ENCODE results near the gene WDR88.
"Not testable (repeated sequence)": the region's sequence is repeated elsewhere in the genome, so short reads cannot be mapped to it uniquely, and the experiment has no call there.

The WDR88 gene

DNA sequence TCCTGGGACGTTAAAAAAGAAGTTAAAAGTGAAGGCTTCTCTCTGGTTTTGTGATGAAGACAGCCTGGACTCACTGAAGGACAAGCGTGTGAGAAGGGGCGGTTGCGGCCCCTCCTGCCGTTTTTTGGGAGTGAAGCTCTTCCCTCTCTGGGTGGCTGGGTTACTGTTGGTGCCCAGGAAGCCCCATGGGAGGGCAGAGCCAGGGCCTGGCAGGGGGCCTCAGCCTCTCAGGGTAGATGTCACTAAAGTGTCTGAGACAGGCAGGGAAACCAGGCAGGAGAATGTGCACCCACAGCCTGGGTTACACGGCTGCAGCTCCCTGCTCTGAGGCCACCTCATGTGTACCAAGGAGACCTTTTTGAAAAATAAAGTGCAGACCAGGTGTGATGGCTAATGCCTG is 1.5 kb upstream of the WDR88 start:
- no peak for DNase-seq

GRCh38 chr19:33132425-33132824 is 511 bp downstream of the WDR88 start:
- no peak for DNase-seq

DNA sequence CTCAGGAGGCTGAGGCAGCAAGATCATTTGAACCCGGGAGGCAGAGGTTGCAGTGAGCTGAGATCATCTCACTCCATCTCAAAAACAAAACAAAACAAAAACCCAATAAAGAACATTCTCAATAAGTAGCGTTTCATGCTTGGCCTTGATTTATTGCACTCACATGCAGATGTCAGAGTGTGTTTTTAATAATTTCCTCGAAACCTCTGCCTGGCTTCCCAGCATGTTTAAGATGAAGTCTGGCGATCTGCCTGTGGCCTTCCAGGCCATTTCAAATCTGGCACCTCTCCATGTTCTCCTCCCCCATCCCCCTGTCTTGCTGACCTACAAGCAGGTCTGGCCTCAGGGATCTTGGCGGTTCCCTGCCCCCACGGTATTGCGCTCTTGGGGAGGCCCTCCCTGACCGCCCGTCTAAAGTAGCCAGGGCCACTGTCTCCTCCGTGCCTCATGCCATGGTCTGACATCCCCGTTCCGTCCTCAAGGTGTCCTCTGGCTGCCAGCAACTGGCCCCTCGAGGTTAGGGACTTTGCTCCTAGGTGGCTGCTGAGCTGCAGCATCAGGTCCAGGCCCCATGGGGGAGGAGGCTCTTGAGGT is 1.6 kb downstream of the WDR88 start:
- DNase-seq: no peak

DNA sequence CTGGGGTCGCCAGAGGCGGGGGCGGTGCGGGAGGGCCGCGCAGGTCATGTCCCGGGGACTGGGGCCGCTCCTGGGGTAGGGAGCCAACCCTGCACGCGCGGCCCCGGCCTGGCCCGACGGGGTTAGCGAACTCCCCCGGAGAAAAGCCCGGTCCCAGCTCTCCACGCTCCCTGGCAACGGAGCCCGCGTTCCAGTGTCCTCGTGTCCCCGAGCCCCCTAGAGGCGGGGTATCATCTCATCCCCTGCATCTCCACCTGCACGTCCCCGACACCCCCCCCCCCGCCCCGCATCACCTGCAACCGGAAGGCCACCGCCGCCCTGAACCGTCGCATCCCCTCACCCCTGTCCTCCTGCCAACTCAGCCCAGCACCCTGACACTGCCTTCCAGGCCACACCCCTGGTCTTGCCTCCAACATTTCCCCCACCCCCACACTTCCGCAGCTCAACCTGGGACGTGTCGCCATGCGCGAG is 2.7 kb downstream of the WDR88 start:
- DNase-seq: no peak

DNA sequence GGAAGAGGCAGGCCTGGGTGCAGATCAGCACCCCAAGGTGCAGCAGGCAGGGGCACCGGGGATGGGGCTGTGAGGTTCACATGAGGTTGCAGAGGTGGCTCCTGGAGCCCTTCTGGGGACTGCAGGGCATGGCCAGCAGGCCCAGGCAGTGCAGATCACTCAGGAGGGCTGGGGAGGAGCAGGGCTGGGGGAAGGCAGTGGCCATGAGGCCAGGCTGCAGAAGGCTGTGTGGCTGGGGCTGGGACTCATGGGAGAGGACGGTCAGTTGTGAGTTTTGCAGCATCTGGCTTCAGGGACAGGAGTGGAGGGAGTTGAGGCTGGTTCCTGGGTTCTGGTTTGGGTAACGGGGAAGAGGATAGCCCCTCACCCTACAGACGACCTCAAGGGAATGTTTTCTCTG is 7.3 kb downstream of the WDR88 start:
- no peak for DNase-seq

DNA sequence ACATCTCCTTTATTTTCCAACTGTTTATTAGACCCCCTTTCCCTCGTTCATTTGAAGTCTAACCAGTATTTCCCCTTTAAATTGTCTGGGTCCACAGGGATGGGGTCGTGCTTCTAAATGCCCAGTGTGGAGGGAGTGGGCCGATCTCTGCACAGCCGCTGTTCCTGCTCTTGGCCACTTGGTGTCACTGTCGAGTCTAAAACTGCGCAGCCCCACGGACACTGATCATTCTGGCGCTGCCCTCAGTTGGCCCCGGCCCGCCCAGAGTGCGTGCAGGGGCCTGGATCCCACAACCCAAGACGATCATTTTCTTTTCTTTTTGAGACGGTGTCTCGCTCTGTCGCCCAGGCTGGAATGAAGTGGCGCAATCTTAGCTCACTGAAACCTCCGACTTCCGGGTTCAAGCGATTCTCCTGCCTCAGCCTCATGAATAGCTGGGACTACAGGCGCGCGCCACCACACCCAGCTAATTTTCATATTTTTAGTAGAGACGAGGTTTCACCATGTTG is 12.0 kb downstream of the WDR88 start:
- no peak for DNase-seq

DNA sequence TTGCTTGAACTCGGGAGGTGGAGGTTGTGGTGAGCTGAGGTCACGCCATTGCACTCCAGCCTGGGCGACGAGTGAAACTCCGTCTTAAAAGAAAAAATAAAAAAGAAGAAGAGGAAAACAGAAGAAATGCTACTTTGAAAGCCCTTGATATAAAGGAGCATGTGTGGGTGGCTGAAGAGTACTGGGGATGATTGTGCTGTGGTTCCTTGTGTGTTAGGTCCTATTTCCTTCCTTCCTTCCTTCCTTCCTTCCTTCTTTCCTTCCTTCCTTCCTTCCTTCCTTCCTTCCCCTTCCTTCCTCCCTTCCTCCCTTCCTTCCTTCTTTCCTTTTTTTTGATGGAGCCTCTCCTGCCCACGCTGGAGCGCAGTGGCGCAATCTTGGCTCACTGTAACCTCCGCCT is 14.3 kb downstream of the WDR88 start:
- no peak for DNase-seq

DNA sequence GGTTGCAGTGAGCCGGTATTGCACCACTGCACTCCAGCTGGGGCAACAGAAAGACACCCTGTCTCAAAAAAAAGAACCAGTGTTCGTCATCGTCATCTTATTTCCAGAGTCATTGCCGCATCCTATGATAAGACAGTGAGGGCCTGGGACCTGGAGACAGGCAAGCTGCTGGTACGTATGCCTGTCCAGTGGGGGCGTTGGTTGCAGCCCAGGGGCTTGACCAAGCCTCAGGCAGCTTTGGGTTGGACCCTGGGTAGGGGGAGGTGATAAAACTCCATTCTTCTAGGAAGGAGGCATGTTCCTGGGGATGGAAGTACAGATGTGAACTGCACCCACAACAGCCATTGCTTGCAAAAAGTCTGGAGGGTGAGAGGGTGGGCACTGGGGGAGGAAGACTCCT is 15.6 kb downstream of the WDR88 start:
- no peak for DNase-seq

DNA sequence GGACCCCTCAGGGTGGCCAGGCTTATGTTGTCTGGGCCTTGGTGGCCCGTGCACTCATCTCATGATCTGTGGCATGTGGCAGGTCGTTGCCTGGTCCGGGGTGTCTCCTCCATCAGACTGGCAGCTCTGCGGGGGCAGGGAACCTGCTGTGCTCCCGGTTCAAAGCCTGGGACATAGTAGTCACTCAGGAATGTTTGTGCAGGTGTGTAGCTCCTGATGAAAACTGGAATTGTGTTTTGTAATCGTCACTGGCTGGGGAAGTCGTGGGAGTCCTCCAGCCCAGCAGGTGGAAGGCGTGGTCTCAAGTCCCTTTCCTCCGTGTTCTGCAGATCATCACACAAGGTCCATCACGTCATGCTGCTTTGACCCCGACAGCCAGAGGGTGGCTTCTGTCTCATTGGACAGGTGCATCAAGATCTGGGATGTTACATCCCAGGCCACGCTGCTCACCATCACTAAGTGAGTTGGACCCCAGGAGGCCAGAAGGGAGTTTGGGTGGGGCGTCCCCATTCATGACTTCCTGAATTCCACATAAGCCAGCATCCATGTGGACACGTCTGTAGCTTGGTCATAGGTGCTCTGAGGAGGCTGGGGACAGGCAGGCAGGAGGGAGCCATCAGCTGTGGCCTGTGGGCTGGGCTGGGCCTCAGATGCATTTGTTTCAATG is 19.1 kb downstream of the WDR88 start:
- no peak for DNase-seq

GRCh38 chr19:33152176-33152575 is 20.3 kb downstream of the WDR88 start:
- peak; percentile 52 for DNase-seq

DNA sequence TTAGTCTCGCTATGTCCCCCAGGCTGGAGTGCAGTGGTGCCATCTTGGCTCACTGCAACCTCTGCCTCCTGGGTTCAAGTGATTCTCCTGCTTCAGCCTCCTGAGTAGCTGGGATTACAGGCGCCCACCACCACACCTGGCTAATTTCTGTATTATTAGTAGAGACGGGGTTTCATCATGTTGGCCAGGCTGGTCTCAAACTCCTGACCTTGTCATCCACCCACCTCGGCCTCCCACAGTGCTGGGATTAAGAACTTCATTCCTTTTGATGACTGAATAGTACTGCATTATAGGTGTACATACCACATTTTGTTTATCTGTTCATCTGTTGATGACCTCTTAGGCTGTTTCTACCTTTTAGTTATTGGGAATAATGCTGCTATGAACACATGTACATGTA is 20.7 kb downstream of the WDR88 start:
- not testable (repeated sequence) for DNase-seq

GRCh38 chr19:33154313-33154712 is 22.4 kb downstream of the WDR88 start:
- not testable (repeated sequence) for DNase-seq

- DNase-seq: no peak
These were observed 24.4 kb downstream of the WDR88 start for GRCh38 chr19:33156334-33156733.

DNA sequence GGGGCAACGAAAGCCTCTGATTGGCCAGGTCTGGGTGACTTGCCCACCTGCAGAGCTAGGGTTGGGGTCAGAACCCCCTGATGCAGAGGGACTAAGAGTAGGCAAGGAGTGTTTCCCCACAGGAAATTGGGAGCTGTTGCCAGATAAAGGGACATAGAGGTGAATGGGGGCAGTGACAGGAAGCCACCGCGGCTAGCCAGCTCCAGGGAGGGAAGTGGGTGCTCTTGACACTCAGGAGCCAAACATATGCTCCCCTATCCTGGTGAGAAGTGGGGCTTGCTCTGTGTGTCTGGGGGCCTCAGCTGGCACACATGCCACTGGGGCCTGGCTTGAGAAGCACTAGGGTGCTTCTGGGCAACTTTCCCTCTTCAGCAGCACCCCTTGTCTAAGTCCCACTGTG is 26.0 kb downstream of the WDR88 start:
- peak; percentile 38 for DNase-seq

GRCh38 chr19:33158365-33158764 is 26.5 kb downstream of the WDR88 start:
- no peak for DNase-seq

GRCh38 chr19:33159149-33159548 is 27.2 kb downstream of the WDR88 start:
- no peak for DNase-seq

DNA sequence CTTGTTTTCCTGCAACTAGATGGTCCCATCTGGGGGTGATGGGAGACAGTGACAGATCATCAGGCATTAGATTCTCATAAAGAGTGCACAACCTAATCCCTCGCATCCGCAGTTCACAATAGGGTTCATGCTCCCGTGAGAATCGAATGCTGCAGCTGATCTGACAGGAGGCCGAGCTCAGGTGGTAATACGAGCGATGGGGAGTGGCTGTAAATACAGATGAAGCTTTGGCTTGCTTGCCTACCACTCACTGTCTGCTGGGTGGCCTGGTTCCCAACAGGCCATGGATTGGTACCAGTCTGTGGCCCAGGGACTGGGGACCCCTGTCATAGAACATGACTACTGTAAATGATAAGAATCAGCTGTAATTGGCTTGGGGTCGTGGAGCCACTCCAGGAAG is 28.0 kb downstream of the WDR88 start:
- DNase-seq: no peak

DNA sequence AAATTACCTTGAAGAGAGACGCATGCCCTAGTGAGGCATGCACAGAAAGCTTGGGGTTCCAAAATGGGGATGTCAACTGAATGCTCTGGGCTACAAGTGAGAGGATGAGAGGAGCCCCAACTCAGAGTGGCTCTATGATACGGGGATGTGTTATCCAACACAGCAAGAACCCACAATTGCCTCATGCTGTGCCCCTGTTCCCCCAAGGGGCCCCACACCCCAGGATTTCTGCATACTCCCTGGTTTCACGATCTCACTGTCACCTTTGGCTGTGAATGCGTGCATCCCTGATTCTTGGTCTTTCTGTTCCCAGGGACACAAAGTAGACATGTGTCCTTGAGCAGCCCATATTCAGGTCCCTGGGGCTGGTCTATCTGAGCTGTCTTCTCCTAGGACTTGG is 29.3 kb downstream of the WDR88 start:
- DNase-seq: no peak

GRCh38 chr19:33163481-33163880 is 31.6 kb downstream of the WDR88 start:
- no peak for DNase-seq

- DNase-seq: not testable (repeated sequence)
These were observed 34.1 kb downstream of the WDR88 start for GRCh38 chr19:33166037-33166436.

GRCh38 chr19:33167438-33167837 is 35.5 kb downstream of the WDR88 start:
- no peak for DNase-seq

DNA sequence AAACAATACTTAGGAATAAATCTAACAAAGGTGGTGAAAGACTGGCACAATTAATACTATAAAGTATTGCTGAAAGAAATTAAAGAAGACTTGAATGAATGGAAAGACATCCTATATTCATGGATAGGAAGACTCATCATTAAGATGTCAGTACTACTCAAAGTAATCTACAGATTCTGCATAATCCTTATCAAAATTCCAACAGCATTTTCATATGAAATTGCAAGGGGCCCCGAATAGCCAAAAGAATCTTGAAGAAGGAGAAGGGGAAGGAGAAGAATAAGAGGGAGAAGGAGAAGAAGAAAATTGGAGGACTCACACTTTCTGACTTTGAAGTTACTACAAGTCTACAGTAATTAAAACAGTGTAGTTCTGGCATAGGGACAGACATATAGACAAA is 36.6 kb downstream of the WDR88 start:
- no peak for DNase-seq

DNA sequence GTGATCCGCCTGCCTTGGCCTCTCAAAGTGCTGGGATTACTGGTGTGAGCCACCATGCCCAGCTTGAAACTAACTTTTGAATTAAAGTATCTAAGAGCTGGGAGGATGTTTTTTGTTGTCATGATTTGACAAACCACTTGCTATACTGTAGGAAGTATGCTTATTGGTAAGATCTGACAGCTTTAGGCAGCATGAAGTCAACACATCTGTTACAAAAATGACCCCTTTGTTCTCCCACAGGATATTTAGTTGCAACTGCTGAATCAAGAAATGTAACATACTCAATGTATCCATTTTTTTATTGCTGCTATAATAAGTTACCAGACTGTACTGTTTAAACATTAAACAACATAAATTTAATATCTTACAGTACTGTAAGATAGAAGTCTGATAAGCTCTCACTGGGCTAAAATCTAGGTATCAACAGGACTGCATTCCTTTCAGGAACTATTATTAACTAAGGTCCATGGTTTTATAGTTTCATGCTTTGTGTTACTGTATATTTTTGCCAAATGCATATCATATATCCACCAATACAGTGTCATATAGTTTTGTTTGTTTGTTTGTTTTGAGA is 39.4 kb downstream of the WDR88 start:
- DNase-seq: no peak

GRCh38 chr19:33171916-33172359 is 40.0 kb downstream of the WDR88 start:
- DNase-seq: no peak

All from GF-D8 (cell line).